GM23248 (cell line): ENCODE results near the gene MPRIP.

ENCODE experiments used
- EZH2 ChIP-seq: fragments of 200-600 bp; sonication (generic); IDR thresholded peaks from 2 replicates; pipeline ENCODE4 v1.6.1; 2018; ENCODE audit warnings: antibody characterized with exemption, mild to moderate bottlenecking; ENCODE audit not compliant: insufficient read depth, poor library complexity, severe bottlenecking
- EZH2phosphoT487 ChIP-seq: fragments of 200-600 bp; sonication (generic); IDR thresholded peaks from 2 replicates; pipeline ENCODE4 v1.6.1; 2018; ENCODE audit warnings: antibody characterized with exemption, moderate library complexity, mild to moderate bottlenecking, low read depth; ENCODE audit not compliant: insufficient read depth

DNA sequence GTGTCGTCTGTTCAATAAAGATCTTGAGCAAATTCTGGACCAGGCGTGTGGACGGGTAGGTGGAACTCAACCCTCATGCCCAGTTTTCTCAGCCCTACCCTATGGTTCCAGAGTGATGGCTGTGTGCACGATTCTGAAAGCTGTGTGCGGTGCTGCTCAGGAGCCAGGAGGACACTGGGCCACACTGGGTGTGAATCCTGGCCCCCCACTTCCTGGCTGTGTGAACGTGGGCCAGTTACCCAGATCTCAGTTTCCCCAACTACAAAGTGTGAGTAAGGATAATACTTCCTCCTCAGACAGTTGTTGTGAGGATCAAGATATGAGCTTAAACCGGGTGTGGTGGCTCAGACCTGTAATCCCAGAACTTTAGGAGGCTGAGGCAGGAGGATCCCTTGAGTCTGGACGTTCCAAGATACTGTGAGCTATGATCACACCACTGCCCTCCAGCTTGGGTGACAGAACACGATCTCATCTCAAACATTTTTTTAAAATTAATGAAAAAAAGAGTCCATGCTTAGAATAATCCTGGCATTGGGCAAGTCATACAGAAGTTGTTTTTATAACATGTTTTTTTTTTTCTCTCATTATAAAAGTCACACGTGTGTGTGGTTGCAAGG, 14.7 kb upstream of the MPRIP start:
- TF ChIP-seq EZH2 (no peak), EZH2phosphoT487 (no peak)
